NT2/D1 (cell line): ENCODE results near the gene TTLL5.

Experiments used
- DNase-seq: peaks from one replicate; pipeline ENCODE4 v3.0.0-alpha.2; 2011; ENCODE audit warnings: low read depth, low spot score
- H3K27me3 ChIP-seq: 2 replicates; pipeline ENCODE4 v1.6.0; 2011; ENCODE audit warnings: mild to moderate bottlenecking; ENCODE audit not compliant: insufficient read length, insufficient read depth
- H3K36me3 ChIP-seq: 2 replicates; pipeline ENCODE4 v1.6.1; 2011; ENCODE audit warnings: mild to moderate bottlenecking, low read length, mixed read lengths; ENCODE audit not compliant: insufficient read depth, insufficient read length
- H3K4me1 ChIP-seq: 2 replicates; pipeline ENCODE4 v1.5.1; 2011; ENCODE audit not compliant: insufficient read depth, insufficient read length
- H3K4me3 ChIP-seq: 2 replicates; pipeline ENCODE4 v1.5.1; 2011; ENCODE audit warnings: low read depth; ENCODE audit not compliant: insufficient read length
- H3K9ac ChIP-seq: 2 replicates; pipeline ENCODE4 v1.6.0; 2011; ENCODE audit warnings: low read depth; ENCODE audit not compliant: insufficient read length
- H3K9me3 ChIP-seq: 2 replicates; pipeline ENCODE4 v1.5.1; 2011; ENCODE audit warnings: mild to moderate bottlenecking, low read length; ENCODE audit not compliant: insufficient read depth
- SUZ12 ChIP-seq: IDR thresholded peaks from 2 replicates; pipeline ENCODE4 v1.6.1; 2011; ENCODE audit not compliant: insufficient read length, insufficient read depth; ENCODE audit errors: extremely low read depth
- YY1 ChIP-seq: IDR thresholded peaks from 2 replicates; pipeline ENCODE4 v1.6.1; 2011; ENCODE audit not compliant: insufficient read length, insufficient read depth
- ZNF274 ChIP-seq: IDR thresholded peaks from 2 replicates; pipeline ENCODE4 v1.6.1; 2011; ENCODE audit warnings: mild to moderate bottlenecking, low read depth, low read length

Gene TTLL5

DNA sequence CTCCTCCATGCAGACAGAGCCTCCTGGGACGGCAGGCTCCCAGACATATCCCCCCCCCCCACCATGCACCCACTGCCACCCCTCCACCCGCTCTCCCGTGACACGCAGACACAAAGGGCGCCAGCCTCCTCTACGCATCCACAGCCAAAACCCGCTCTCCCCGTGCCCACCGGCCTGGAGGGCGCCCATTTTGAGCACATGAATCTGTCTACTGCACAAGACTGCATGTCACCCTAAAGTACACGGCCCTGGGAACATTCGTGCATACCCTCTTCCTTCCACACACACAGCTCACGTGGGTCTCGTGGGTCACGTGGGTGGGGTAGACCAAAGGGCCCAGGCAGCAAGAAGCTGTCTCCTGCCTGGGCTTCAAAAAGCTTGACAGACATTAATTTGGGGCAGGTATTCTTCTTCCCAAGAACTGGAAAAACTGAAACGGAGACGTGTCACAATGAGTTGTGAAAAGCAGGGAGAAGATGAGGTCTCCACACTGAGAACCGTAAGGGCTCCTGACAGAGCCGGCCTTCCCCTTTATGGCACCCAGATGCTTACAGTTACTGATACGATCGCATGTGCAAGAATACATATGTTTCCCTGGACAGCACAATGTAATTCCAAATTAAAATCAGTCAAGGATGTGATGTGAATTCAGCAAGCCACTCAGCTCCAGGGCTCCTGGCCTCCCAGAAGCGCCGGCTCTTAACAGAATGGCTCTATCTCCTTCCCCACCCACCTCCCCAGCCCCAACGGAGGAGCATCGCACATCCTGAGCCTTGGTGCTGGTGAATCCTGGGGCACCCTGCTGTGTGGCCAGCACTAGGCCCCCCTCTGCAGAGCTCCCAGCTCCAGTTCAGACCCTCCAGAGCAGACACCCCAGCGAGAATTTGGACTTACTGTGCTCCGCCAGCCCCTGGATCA lies 318.9 kb downstream of the TTLL5 start:
- peaks cover 11% of the 10 kb centered on the region for H3K4me1 ChIP-seq
- no peaks in the 10 kb centered on the region for H3K9me3 ChIP-seq
- no peak overlapping the region for H3K9ac ChIP-seq
- TF ChIP-seq YY1 (no peak), SUZ12 (no peak), ZNF274 (no peak)
- H3K36me3 ChIP-seq: no peaks in the 10 kb centered on the region
- H3K4me3 ChIP-seq: no peak overlapping the region
- peaks cover 23% of the 10 kb centered on the region for H3K27me3 ChIP-seq
- DNase-seq: no peak

DNA sequence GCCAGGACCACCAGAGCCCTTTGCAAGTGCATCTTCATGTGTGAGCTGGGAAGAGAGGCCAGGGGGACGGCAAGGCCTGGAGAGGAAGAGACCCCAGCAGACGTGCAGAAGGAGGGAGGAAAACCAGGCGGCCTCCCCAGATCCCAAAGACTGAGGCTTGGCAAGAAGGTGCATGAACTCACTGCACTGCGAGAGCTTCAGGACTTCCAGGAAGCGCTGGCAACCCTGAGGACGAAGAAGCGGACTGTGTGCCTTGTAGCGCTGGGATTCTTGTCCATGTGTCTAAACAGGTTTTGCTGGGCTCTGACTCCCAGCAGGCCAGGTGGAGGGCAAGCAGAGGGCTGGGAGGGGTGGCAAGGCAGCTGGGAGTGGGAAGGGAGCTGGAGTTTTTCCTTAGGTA lies 319.8 kb downstream of the TTLL5 start:
- H3K4me3 ChIP-seq: no peak overlapping the region
- no peaks in the 10 kb centered on the region for H3K9me3 ChIP-seq
- peak overlapping the region; percentile 50 for H3K9ac ChIP-seq
- DNase-seq: no peak
- TF ChIP-seq YY1: no peak
- TF ChIP-seq ZNF274: no peak
- no peak for TF ChIP-seq SUZ12
- H3K4me1 ChIP-seq: peaks cover 11% of the 10 kb centered on the region
- no peaks in the 10 kb centered on the region for H3K36me3 ChIP-seq
- H3K27me3 ChIP-seq: peaks cover 28% of the 10 kb centered on the region

DNA sequence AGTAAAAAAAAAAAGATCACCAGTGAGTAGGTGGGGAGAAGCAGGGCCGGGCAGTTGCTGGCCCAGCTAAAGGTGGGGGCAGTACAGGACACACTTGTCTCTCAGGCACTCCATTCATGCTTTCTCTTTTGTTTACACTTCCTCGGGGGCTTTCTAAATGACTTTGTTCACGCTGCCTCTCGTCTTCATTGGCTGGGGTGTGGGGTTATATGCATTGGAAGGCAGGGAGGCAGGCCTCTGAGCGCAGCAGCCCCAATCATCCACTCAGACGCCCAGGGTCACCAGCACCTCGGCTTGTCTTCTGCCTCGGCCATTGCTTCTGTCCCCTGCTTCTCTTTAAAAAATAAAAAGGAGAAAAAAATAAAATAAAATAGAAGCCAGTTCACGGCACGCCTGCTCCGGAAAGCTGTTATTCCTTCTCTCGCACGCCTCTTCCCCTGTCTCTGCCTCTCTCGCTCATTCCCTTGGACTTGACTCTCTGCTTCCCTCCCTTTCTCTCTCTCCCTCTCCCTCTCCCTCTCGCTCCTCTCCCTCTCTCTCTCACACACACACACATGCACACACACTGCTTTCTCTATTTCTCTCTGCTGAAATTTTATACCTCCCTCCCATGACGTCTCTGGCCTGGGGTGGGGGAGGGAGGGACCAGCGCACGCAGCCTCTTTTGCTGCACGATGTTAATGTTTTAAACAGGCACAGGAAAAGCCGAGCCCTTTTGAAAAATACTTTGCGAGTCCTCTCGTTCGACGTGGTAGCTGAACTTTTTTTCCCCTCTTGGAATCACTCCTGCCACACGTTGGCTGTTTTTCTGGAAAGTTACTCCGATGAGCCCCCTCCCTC lies 320.6 kb downstream of the TTLL5 start, which contains the start of gene TGFB3:
TSS of gene TGFB3 (minus strand) at position 570 of the 840 bp plus-strand sequence. CDS start 1,102 bp downstream, outside the sequence.
- Histone ChIP-seq H3K4me1 (peaks cover 9% of the 10 kb centered on the region), H3K4me3 (peak within 1 kb of the TSS; percentile 57), H3K9me3 (no peaks in the 10 kb centered on the region), H3K9ac (peak within 1 kb of the TSS; percentile 79), H3K36me3 (no peaks in the 10 kb centered on the region), H3K27me3 (peaks cover 28% of the 10 kb centered on the region)
- no peak for TF ChIP-seq YY1
- TF ChIP-seq SUZ12: no peak
- no peak for TF ChIP-seq ZNF274
- no peak for DNase-seq

DNA sequence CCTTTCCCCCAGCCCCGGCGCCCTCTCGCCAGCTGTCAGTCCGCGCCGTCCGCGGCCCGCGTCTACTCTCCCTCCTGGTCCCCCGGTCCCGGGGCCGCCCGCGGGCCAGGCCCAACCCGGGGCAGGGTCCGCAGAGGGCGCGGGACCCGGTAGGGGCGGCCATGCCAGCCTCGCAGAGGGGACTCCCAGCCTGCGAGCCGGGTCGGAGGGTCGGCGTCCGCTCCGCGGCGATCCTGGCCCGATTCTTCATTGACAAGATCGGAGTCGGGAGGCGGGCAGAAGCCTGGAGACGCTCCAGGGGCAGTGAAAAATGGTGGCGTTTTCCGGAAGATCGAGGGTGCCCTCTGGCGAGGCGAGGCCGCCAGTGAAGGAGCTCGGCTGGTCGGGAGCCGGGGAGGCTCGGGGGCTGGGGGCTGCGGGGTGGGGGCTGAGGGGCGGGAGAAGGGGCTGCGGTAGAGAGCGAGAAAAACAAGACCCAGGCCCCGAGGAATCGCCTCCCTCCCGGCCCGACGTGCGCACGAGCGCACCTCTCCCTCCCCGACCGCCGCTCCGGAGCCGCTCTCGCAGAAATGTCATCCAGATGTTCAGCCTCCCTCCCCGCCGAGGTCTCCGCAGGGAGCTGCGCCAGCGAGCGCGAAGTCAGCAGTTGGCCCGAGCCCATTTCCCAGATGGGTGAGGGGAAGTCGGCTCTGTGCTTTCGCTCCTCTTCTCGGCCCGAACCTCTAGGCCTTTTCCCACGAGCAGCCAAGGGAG lies 321.4 kb downstream of the TTLL5 start:
- DNase-seq: no peak
- Histone ChIP-seq H3K9ac (peak overlapping the region; percentile 79), H3K4me1 (peaks cover 8% of the 10 kb centered on the region), H3K36me3 (no peaks in the 10 kb centered on the region), H3K4me3 (peak overlapping the region; percentile 57), H3K27me3 (peaks cover 28% of the 10 kb centered on the region), H3K9me3 (no peaks in the 10 kb centered on the region)
- TF ChIP-seq ZNF274 (no peak), YY1 (no peak), SUZ12 (no peak)

GRCh38 chr14:75983019-75983358 lies 321.9 kb downstream of the TTLL5 start:
- no peaks in the 10 kb centered on the region for H3K36me3 ChIP-seq
- H3K27me3 ChIP-seq: peaks cover 28% of the 10 kb centered on the region
- H3K4me3 ChIP-seq: peak overlapping the region; percentile 51
- no peaks in the 10 kb centered on the region for H3K9me3 ChIP-seq
- H3K4me1 ChIP-seq: peaks cover 8% of the 10 kb centered on the region
- TF ChIP-seq SUZ12 (no peak), YY1 (no peak), ZNF274 (no peak)
- H3K9ac ChIP-seq: peak overlapping the region; percentile 17
- DNase-seq: no peak

DNA sequence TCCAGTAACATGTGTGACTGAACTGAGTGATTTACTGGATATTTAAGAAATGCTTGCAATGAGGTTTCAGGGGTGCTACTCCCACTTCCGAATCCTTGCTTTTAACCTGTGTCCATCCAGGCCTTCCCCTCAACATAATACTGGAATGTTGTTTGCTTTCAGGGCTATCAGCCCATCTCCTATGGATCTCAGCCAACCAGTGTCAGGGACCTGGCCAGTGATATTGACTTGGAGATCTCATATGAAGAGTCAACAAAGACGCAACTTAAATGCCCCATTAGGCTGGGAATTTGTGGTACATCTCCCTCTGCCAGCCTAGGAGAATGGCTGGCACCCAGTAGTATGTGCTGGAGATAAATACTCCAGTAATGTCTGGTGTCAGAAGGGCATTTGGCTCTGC lies 323.6 kb downstream of the TTLL5 start:
- Histone ChIP-seq H3K4me1 (peaks cover 6% of the 10 kb centered on the region), H3K9me3 (no peaks in the 10 kb centered on the region), H3K27me3 (peaks cover 28% of the 10 kb centered on the region), H3K4me3 (no peak overlapping the region), H3K36me3 (peaks cover 11% of the 10 kb centered on the region), H3K9ac (no peak overlapping the region)
- no peak for DNase-seq
- no peak for TF ChIP-seq ZNF274
- no peak for TF ChIP-seq SUZ12
- TF ChIP-seq YY1: no peak
